GM13976 (cell line): ENCODE measurements around the gene KRTAP4-2.

ENCODE experiments used
- DNase-seq: peaks from one replicate; pipeline ENCODE4 v3.0.0; 2012; ENCODE audit warnings: low spot score
- in situ Hi-C: fragments of 300-500 bp; cut with MboI; formaldehyde crosslinking; loops from one replicate; pipeline ENCODE4 v1.12.0; 2022; ENCODE audit warnings: low sequenced_read_pairs, mixed read lengths, inconsistent platforms; ENCODE audit not compliant: unreplicated experiment
- TF ChIP-seq, protein P1 (sequence below): IDR thresholded peaks from 2 replicates; pipeline ENCODE4 v1.5.1; 2012; ENCODE audit warnings: borderline replicate concordance, mild to moderate bottlenecking; ENCODE audit not compliant: insufficient read depth; ENCODE audit errors: extremely low read depth, missing control alignments, control extremely low read depth

The KRTAP4-2 gene

DNA sequence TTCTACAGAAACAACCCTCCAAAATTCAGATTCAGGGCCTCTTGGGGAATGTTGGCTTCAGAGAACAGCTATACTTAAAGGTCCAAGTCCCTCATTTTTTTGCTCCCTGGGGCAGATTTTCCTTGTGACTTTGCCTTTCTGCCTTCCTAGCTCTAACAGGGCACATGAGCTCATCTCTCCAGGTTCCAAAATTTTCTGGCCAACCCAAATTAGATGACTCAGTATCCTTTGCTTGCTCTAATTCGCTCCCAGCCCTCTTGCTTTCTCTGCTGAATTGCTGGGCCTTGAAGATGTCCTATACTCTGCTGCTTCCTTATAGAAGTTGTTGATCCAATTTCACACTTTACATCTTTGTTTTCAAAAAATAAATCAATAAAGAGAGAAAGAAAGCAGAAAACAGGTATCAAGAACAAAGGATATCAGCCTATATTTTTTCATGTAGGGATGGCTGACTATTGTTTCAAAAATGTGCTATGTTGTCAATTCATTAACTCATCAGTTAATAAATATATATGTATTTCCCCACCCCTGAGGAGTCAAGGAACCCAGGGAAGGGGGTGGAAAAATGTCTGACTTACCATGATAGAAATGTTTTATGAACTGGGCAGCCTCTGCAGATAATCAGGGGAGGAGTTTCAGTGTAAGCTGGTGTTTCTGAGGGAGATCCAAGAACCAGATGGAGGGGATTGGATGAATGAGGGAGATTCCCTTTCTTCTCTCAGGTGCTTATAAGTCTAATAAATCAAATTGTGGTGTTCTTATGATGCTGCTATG is 1.0 kb upstream of the KRTAP4-2 start:
- in situ Hi-C loops: no loop called here
- TF ChIP-seq, protein P1, sequence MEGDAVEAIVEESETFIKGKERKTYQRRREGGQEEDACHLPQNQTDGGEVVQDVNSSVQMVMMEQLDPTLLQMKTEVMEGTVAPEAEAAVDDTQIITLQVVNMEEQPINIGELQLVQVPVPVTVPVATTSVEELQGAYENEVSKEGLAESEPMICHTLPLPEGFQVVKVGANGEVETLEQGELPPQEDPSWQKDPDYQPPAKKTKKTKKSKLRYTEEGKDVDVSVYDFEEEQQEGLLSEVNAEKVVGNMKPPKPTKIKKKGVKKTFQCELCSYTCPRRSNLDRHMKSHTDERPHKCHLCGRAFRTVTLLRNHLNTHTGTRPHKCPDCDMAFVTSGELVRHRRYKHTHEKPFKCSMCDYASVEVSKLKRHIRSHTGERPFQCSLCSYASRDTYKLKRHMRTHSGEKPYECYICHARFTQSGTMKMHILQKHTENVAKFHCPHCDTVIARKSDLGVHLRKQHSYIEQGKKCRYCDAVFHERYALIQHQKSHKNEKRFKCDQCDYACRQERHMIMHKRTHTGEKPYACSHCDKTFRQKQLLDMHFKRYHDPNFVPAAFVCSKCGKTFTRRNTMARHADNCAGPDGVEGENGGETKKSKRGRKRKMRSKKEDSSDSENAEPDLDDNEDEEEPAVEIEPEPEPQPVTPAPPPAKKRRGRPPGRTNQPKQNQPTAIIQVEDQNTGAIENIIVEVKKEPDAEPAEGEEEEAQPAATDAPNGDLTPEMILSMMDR: no peak
- DNase-seq: no peak

GRCh38 chr17:41178341-41178740 is 320 bp upstream of the KRTAP4-2 start:
- in situ Hi-C loops: no loop called here
- DNase-seq: no peak
- TF ChIP-seq, protein P1: no peak

DNA sequence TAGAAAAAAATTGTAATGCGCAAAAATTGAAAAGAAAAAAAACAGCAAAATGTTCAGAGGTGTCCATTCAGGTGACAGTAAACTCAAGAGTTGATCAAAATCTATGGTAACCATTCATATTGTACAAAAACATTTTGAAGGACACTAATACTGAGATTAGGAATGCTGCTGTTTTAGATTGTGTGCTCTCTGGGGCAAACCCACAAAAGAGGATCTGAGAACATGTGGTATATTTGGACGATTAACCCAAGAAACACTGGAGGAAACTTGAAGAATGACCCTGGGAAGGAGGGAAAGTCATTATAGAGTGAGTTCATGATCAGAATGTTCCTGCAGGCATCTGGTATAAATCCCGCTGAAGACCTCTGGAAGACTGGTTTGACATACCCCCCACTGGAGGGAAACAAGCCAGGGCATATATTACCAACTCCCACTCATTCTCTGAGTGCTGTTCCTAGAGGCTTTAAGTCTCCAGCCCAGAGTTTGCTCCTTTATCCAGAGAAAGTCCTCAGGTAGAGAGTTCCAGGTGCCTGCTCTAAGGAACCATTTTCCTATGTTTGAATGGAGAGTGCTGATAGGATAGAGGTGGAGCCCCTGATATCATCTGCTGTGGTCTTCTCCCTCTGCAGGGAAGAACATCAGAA is 1.2 kb downstream of the KRTAP4-2 start:
- TF ChIP-seq, protein P1: no peak
- DNase-seq: no peak
- in situ Hi-C loops: no loop called here

GRCh38 chr17:41171886-41172285 is 6.1 kb downstream of the KRTAP4-2 start:
- in situ Hi-C loops: no loop called here
- TF ChIP-seq, protein P1: no peak
- DNase-seq: no peak

- DNase-seq: no peak
- in situ Hi-C loops: no loop called here
- TF ChIP-seq, protein P1: no peak
These were observed 9.9 kb downstream of the KRTAP4-2 start, which contains the start of gene KRTAP4-3 for GRCh38 chr17:41168121-41168520. Gene KRTAP4-3, minus strand, starts transcription at chr17:41168221. Its CDS starts 49 bp downstream, at chr17:41168172.

GRCh38 chr17:41167561-41167960 is 10.5 kb downstream of the KRTAP4-2 start:
- in situ Hi-C loops: no loop called here
- no peak for DNase-seq
- TF ChIP-seq, protein P1: no peak

GRCh38 chr17:41163828-41164227 is 14.2 kb downstream of the KRTAP4-2 start:
- DNase-seq: no peak
- TF ChIP-seq, protein P1: no peak
- in situ Hi-C loops: no loop called here
